Activated naive CD4-positive, alpha-beta T cell treated with anti-CD3 and anti-CD28 coated beads for 36 hours (primary cell): ENCODE results near the gene RELL2. TPM values are rescaled to one million over a fixed set of nuclear protein-coding genes. Genes with fewer than 3 reads are reported as not detected.

Source experiments
- CTCF ChIA-PET: fragments of 350-600 bp; sonication (Branson Sonifier 250); formaldehyde crosslinking; loops from one replicate; lab custom pipeline; 2021; ENCODE audit warnings: antibody characterized with exemption; lab: Charles Lee
- DNase-seq: peaks from one replicate; pipeline ENCODE4 v3.0.0-alpha.2; 2020
- H3K27ac Mint-ChIP-seq: one replicate; pipeline ENCODE4 v1.8.0; 2021; ENCODE audit warnings: mild to moderate bottlenecking, mixed read lengths
- H3K27me3 Mint-ChIP-seq: one replicate; pipeline ENCODE4 v1.8.0; 2021; ENCODE audit warnings: low read depth, mixed read lengths
- H3K36me3 Mint-ChIP-seq: one replicate; pipeline ENCODE4 v1.8.0; 2021; ENCODE audit warnings: low read depth, mixed read lengths
- H3K4me1 Mint-ChIP-seq: one replicate; pipeline ENCODE4 v1.8.0; 2021; ENCODE audit warnings: low read depth, mixed read lengths
- H3K4me3 Mint-ChIP-seq: one replicate; pipeline ENCODE4 v1.8.0; 2021; ENCODE audit warnings: mild to moderate bottlenecking, moderate library complexity, mixed read lengths
- H3K9me3 Mint-ChIP-seq: one replicate; pipeline ENCODE4 v1.8.0; 2021; ENCODE audit warnings: mixed read lengths
- intact Hi-C: fragments of 100-400 bp; cut with micrococcal nuclease; formaldehyde crosslinking; loops from one replicate; pipeline ENCODE4 v1.15.1; 2023
- total RNA-seq, 2 experiments: library from RNA; stranded (reverse); gene quantifications; one replicate each; pipeline ENCODE4 v1.2.3, GENCODE V29; 2021

Gene RELL2
- total RNA-seq, 2 experiments from 2014 or later = 20.9 to 21.1 TPM

DNA sequence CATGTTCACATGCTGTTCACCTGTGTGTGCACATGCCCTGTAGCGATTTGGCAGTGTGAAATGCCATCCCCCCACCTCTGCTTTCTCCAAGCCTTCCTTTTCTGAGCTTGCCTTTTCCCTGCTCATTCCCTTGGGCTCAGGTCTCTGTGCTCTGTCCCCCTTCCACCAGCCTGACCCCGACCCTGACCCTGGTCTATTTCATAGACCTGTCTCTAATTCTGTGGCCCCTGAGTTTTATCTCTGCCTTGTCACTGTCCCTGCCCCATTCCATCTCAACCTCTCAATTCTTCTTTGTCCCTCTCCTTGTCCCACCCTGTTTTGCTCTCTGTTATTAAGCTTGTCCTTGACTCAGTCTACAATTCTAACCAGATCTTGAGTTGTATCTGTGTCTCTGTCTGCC lies 44.5 kb downstream of the RELL2 start:
- Mint-ChIP-seq H3K4me1 (peaks cover 18% of the 10 kb centered on the region), H3K27ac (no peak overlapping the region), H3K4me3 (peak overlapping the region; percentile 53), H3K36me3 (no peaks in the 10 kb centered on the region), H3K27me3 (no peaks in the 10 kb centered on the region), H3K9me3 (no peaks in the 10 kb centered on the region)
- intact Hi-C loops = loop anchor here (1.0 kb wide), 1 partner anchor 16 kb away; no protein-coding TSS in a partner anchor
- DNase-seq = no peak
- CTCF ChIA-PET = interaction anchor here (1.2 to 4.3 kb wide), 3 partner anchors 12 to 89 kb away, joined by 4 to 55 read pairs (median 5); no protein-coding TSS in a partner anchor

- peak; percentile 41 for DNase-seq
- no peaks in the 10 kb centered on the region for H3K9me3 Mint-ChIP-seq
- no peaks in the 10 kb centered on the region for H3K27me3 Mint-ChIP-seq
- no peaks in the 10 kb centered on the region for H3K36me3 Mint-ChIP-seq
- peak within 1 kb of the TSS; percentile 25 for H3K27ac Mint-ChIP-seq
- CTCF ChIA-PET = interaction anchor here (0.6 to 4.3 kb wide), 5 partner anchors 11 to 279 kb away, joined by 3 to 55 read pairs (median 5); no protein-coding TSS in a partner anchor
- intact Hi-C loops = loop anchor here (1.0 to 2.0 kb wide), 2 partner anchors 17 to 333 kb away; no protein-coding TSS in a partner anchor
- H3K4me1 Mint-ChIP-seq = peaks cover 18% of the 10 kb centered on the region
- peak within 1 kb of the TSS; percentile 63 for H3K4me3 Mint-ChIP-seq
These were observed 45.2 kb downstream of the RELL2 start, which contains the start of gene ARAP3 for GRCh38 chr5:141681695-141682641. ARAP3 (minus strand) TSS chr5:141682230; CDS start chr5:141680486, 1,744 bp downstream.

DNA sequence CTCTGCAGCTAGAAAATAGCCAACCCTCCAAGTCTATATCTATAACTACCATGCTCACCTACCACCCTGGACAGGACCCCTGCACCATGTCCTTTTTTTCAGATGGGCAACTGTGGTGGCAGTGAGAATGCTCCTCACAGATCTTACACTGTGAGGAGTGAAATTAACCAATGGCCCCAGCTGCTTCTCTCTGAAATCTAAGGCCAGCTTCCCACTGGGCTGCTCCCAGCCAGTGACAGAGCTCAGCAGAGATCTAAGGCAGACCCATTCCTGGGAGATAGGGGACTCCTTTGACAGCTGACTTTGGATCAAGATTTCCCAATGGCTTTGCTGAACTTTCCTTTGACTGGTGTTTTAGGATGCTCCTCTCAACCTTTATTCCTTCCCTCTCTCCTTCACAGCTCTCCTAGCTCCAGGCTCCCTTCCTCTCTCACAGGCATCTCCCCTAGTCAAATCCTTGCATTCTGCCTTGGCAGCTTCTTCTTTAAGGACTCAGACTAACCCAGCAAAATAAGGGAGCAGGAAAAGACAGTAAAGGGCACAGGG lies 46.9 kb downstream of the RELL2 start:
- H3K4me1 Mint-ChIP-seq = peaks cover 18% of the 10 kb centered on the region
- no peaks in the 10 kb centered on the region for H3K36me3 Mint-ChIP-seq
- H3K27me3 Mint-ChIP-seq = no peaks in the 10 kb centered on the region
- no peaks in the 10 kb centered on the region for H3K9me3 Mint-ChIP-seq
- CTCF ChIA-PET = interaction anchor here (0.5 to 4.3 kb wide), 9 partner anchors 9 to 277 kb away, joined by 3 to 55 read pairs (median 4); partner anchors contain the start of gene PCDH1
- intact Hi-C loops = loop anchor here (2.0 kb wide), 1 partner anchor 331 kb away; no protein-coding TSS in a partner anchor
- no peak overlapping the region for H3K27ac Mint-ChIP-seq
- no peak overlapping the region for H3K4me3 Mint-ChIP-seq
- no peak for DNase-seq

GRCh38 chr5:141685591-141685990 lies 48.8 kb downstream of the RELL2 start:
- Mint-ChIP-seq H3K9me3 (no peaks in the 10 kb centered on the region), H3K27ac (no peak overlapping the region), H3K4me3 (no peak overlapping the region), H3K36me3 (no peaks in the 10 kb centered on the region), H3K4me1 (peaks cover 18% of the 10 kb centered on the region), H3K27me3 (no peaks in the 10 kb centered on the region)
- DNase-seq = no peak
- intact Hi-C loops = no loop called here
- CTCF ChIA-PET = interaction anchor here (0.6 to 3.1 kb wide), 2 partner anchors 12 to 275 kb away, joined by 3 to 11 read pairs; no protein-coding TSS in a partner anchor

DNA sequence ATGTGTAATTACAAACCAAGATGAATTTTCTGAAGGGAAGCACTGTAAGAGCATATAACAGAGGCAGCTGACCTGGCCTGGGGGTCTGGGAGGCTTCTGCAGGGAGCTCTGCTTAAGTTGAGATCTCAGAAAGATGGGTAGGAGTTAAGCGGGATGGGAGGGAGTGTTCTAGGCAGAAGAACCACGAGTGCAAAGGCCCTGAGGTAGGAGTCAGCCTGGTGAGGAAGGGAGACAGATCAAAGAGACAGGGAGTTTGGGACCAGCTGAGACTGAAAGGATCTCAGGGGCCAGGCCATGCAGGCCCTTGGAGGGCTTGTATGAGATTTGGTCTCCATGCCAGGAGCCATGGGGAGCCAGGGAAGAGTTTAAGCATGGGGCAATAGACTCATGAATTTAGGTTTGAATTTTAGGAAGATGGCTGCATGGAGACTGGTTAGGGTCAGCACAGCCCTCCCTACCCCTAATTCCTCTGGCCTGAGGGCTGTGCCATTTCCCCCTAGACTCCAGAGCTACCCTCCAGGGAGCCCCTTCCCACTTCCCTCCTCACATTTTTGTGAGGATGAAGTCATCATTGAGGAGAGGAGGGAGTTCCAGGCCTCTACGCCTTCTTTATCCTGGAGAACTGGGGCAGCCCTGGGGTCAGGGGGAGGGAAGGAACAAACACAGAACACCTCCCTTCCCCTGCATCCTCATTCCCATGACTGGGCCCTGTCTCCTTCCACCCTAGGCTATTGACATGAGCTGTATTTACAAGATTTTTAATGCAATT lies 50.0 kb downstream of the RELL2 start:
- H3K36me3 Mint-ChIP-seq = no peaks in the 10 kb centered on the region
- intact Hi-C loops = no loop called here
- H3K27me3 Mint-ChIP-seq = peaks cover 4% of the 10 kb centered on the region
- no peak for DNase-seq
- H3K27ac Mint-ChIP-seq = no peak overlapping the region
- no peaks in the 10 kb centered on the region for H3K9me3 Mint-ChIP-seq
- no peak overlapping the region for H3K4me3 Mint-ChIP-seq
- CTCF ChIA-PET = interaction anchor here (0.6 to 3.1 kb wide), 2 partner anchors 117 to 274 kb away, joined by 3 to 11 read pairs; no protein-coding TSS in a partner anchor
- peaks cover 13% of the 10 kb centered on the region for H3K4me1 Mint-ChIP-seq

Other genes starting within 250 kb of the RELL2 start
- gene PCDHGB4, start 249.3 kb upstream of the RELL2 start, total RNA-seq = not detected
- gene PCDHGA8, start 244.4 kb upstream of the RELL2 start, total RNA-seq = not detected
- gene PCDHGB5, start 239.1 kb upstream of the RELL2 start, total RNA-seq = under 1 TPM in 1 of 2 experiments, not detected in 1; 0.12 TPM
- gene PCDHGA9, start 234.2 kb upstream of the RELL2 start, total RNA-seq = under 1 TPM in 1 of 2 experiments, not detected in 1; 0.07 TPM
- gene PCDHGB6, start 229.0 kb upstream of the RELL2 start, total RNA-seq = under 1 TPM in 1 of 2 experiments, not detected in 1; 0.05 TPM
- under 1 TPM in 1 of 2 experiments, not detected in 1; 0.05 TPM for gene PCDHGA10, start 224.0 kb upstream of the RELL2 start, total RNA-seq
- not detected for gene PCDHGB7, start 219.3 kb upstream of the RELL2 start, total RNA-seq
- gene PCDHGA11, start 215.9 kb upstream of the RELL2 start, total RNA-seq = under 1 TPM; 0.10 to 0.17 TPM
- gene PCDHGA12, start 206.5 kb upstream of the RELL2 start, total RNA-seq = not detected
- gene PCDHGC3, start 161.0 kb upstream of the RELL2 start, total RNA-seq = under 1 TPM; 0.12 to 0.17 TPM
- not detected for gene PCDHGC4, start 152.0 kb upstream of the RELL2 start, total RNA-seq
- gene PCDHGC5, start 147.9 kb upstream of the RELL2 start, total RNA-seq = not detected
- 100 to 1,000 TPM; 165 to 169 TPM for gene DIAPH1, start 18.0 kb upstream of the RELL2 start, total RNA-seq
- gene HDAC3, start 148 bp upstream of the RELL2 start, total RNA-seq = 10 to 100 TPM; 52.1 to 55.6 TPM
- gene FCHSD1, start 14.4 kb downstream of the RELL2 start, total RNA-seq = 10 to 100 TPM; 28.9 to 29.6 TPM
- 1 to 10 TPM; 1.2 to 2.2 TPM for gene ARAP3, start 45.2 kb downstream of the RELL2 start, total RNA-seq
- not detected for gene PCDH1, start 241.4 kb downstream of the RELL2 start, total RNA-seq